HG03045 (cell line): Measurements from ENCODE around the gene GRIK2.
"Not testable (repeated sequence)": the region's sequence is repeated elsewhere in the genome, so short reads cannot be mapped to it uniquely, and the experiment has no call there.

Source experiments
- ATAC-seq: cut with Tn5 transposase; IDR thresholded peaks from one replicate; pipeline ENCODE4 v1.9.1; 2021; ENCODE audit warnings: mild to moderate bottlenecking, moderate library complexity; ENCODE audit not compliant: unreplicated experiment

GRIK2 gene

DNA sequence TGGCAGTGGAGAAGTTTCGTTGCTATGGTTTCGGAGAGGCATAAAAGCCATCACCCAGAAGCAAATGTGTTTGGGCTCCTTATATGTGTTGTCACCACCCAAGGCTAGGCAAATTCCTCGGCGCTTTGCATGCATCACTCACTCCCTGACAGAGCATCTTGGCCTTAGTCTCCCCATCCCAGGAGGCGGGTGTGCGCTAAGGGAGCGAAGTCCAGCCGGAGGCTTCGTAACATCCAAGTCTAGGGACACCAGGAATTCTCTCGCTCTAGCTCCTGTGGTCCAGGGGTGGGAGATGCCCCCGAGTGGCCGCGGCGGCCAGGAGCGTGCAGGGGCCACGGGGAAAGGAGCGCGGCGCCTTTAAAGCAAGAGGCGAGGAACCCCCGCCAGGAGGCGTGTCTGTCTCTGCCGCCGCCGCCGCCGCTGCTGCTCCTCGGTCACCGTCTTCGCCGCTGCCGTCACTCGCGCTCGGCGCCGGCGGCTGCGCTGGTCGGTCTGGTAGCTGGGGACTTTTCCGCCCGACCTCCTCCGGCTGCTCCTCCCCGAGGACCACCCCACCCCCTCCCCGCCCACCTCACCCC, at the start of gene GRIK2:
GRIK2 (plus strand) TSS at position 458 of the 578 bp plus-strand sequence.
- peak; percentile 72 for ATAC-seq

DNA sequence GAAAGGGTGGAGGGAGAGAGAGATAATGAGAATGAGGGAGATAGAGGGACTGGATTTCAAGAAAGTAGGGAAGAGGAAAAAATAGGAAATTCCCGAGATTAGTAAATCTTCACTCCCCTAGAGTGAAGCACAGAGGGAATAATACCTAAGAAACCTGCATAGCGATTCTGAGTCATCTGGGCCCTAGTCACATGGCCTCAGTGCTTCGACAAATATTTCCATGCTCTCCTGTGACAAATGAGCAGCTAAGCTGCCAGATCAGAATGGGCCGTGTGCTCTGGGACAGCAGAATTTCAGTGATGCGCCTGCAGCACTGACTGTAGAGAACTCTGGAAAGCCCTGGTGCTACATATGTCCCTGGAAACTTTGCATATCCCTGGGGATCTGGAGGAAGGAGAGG, 48.6 kb upstream of the GRIK2 start:
- ATAC-seq, result no peak

GRCh38 chr6:101348816-101349215, 44.7 kb upstream of the GRIK2 start:
- ATAC-seq, result no peak

DNA sequence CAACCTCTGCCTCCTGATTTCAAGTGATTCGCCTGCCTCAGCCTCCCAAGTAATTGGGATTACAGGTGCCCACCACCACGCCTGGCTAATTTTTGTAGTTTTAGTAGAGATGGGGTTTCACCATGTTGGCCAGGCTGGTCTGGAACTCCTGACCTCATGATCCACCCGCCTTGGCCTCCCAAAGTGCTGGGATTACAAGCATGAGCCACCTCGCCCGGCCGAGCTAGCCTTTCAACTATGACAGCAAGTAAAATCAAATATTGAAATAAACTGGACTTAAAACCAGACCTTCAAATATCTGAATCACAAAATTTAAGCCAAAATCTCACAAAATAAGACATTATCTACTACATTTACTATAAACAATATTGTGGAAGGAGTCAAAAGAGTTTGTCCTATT, 42.9 kb upstream of the GRIK2 start:
- ATAC-seq, result not testable (repeated sequence)

DNA sequence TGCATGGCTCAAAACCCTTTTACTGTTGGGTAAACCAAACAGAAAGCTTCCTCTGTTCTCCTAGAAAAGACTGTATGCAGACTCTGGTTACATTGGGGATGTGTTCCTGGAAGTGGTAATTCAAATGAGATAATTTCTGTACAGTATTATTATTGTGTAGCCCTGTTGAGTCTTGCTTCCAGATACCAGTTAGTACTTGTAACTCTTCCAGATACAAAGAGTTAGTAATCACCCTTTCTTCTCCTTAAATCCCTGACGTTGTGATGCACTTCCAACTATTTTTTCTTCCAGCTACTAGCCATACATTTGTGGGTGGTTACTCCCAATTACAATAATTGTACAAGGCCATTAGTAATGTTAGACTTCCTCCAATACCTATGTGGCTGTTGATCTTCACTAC, 42.3 kb upstream of the GRIK2 start:
- ATAC-seq, result no peak

- no peak for ATAC-seq
These were observed 41.2 kb upstream of the GRIK2 start for GRCh38 chr6:101352316-101352715.

GRCh38 chr6:101365181-101365580, 28.3 kb upstream of the GRIK2 start:
- no peak for ATAC-seq

- ATAC-seq, result no peak
These were observed 13.6 kb upstream of the GRIK2 start for GRCh38 chr6:101379926-101380325.

GRCh38 chr6:101380897-101381630, 12.4 kb upstream of the GRIK2 start:
- no peak for ATAC-seq

- not testable (repeated sequence) for ATAC-seq
These were observed 9.8 kb upstream of the GRIK2 start for GRCh38 chr6:101383747-101384146.

GRCh38 chr6:101386982-101387381, 6.5 kb upstream of the GRIK2 start:
- ATAC-seq, result no peak

GRCh38 chr6:101391772-101392585, 1.5 kb upstream of the GRIK2 start:
- ATAC-seq, result no peak

GRCh38 chr6:101392586-101393230, 800 bp upstream of the GRIK2 start:
- ATAC-seq, result no peak

GRCh38 chr6:101393829-101394251, 332 bp downstream of the GRIK2 start:
- ATAC-seq, result no peak

DNA sequence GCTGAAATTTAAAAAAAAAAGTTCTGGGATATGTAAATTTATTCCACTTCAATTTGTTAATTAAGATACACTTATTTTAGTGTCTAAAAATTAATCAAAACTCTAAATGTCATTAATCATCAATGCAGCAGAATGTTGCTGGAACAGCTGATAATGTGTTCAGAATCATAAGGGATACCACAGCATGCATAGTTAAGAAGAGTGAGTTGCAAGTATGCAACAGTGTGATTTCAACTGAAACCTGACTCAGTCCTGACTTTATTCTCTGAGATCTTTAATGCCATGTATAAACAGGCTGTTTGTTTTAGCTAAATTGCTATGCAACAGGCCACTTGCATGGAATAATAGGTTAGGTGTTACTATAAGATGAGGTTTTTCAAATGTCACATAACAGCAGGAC, 1.4 kb downstream of the GRIK2 start:
- ATAC-seq, result no peak

- no peak for ATAC-seq
These were observed 1.8 kb downstream of the GRIK2 start for GRCh38 chr6:101395345-101395744.

GRCh38 chr6:101396548-101397173, 3.2 kb downstream of the GRIK2 start:
- ATAC-seq, result no peak

- ATAC-seq, result no peak
These were observed 3.7 kb downstream of the GRIK2 start for GRCh38 chr6:101397199-101397598.

- no peak for ATAC-seq
These were observed 5.5 kb downstream of the GRIK2 start for GRCh38 chr6:101398716-101399615.

DNA sequence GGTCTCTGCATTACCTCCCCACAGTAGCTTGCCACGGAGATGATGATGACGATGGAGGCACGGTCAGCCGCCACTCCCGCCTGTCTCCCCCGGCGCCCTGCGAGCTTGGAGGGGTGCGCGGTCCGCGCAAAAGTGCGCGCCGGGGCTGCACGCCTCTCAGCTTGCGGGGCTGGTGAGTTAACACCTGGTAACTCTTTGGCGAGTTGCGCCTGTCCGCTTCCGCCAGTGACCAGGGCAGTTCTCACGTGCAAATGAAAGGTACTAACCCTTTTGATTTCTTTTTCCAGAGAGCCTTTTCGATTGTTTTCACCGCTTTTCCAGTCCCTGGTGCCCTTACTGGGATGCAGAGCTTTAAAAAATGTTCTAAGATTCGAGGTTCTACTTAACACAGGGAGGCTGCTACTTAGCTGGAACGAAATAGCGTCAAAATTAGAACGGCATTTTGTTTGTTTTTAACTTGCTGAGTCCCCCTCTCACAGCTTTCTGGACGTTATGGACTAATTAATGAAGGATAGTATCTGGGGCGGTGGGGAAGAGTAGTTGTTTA, 6.2 kb downstream of the GRIK2 start:
- ATAC-seq, result no peak
